ENCODE measurements around the gene ROBO3.

Gene ROBO3

GRCh38 chr11:124894606-124895430 lies 29.6 kb downstream of the ROBO3 start:
- Histone ChIP-seq H3K4me2 (ENCODE audit: low read length) (no peak overlapping the region), H3K9me2 (ENCODE audit: low read depth, low read length) (no peaks in the 10 kb centered on the region), H3K9ac (ENCODE audit: low read length) (no peak overlapping the region), H3K4me3 (ENCODE audit: low read depth, low read length, poor library complexity, severe bottlenecking) (no peak overlapping the region), H3K27ac (ENCODE audit: low read depth, low read length, poor library complexity, severe bottlenecking) (no peak overlapping the region), H4K20me1 (ENCODE audit: insufficient read depth, low read length) (no peaks in the 10 kb centered on the region), H2AFZ (ENCODE audit: low read length) (no peak overlapping the region), H3K9me3 (ENCODE audit: low read length) (no peaks in the 10 kb centered on the region), H3K4me1 (ENCODE audit: insufficient read depth, low read length, severe bottlenecking) (no peaks in the 10 kb centered on the region), H3K27me3 (ENCODE audit: insufficient read depth, low read length) (0 out of 2 replicates have a peak, but pooled peaks cover 2% of the 10 kb centered on the region), H3K36me3 (ENCODE audit: insufficient read depth, low read length) (no peaks in the 10 kb centered on the region), H3F3A (ENCODE audit: insufficient read depth, low read length) (no peaks in the 10 kb centered on the region), H3K79me2 (ENCODE audit: insufficient read depth, low read length) (no peaks in the 10 kb centered on the region)
- no peak for TF ChIP-seq EZH2 (IDR thresholded peaks at IDR 0.05; ENCODE audit: borderline replicate concordance, low read length)
- TF ChIP-seq CTCF (IDR thresholded peaks at IDR 0.05; ENCODE audit: low read length), result no peak

- no peaks in the 10 kb centered on the region for H3F3A ChIP-seq (ENCODE audit: insufficient read depth, low read length)
- H3K79me2 ChIP-seq (ENCODE audit: insufficient read depth, low read length), result no peaks in the 10 kb centered on the region
- H2AFZ ChIP-seq (ENCODE audit: low read length), result no peak overlapping the region
- H4K20me1 ChIP-seq (ENCODE audit: insufficient read depth, low read length), result no peaks in the 10 kb centered on the region
- no peaks in the 10 kb centered on the region for H3K9me2 ChIP-seq (ENCODE audit: low read depth, low read length)
- no peaks in the 10 kb centered on the region for H3K4me1 ChIP-seq (ENCODE audit: insufficient read depth, low read length, severe bottlenecking)
- H3K9me3 ChIP-seq (ENCODE audit: low read length), result no peaks in the 10 kb centered on the region
- H3K4me2 ChIP-seq (ENCODE audit: low read length), result no peak overlapping the region
- H3K27ac ChIP-seq (ENCODE audit: low read depth, low read length, poor library complexity, severe bottlenecking), result no peak overlapping the region
- no peaks in the 10 kb centered on the region for H3K36me3 ChIP-seq (ENCODE audit: insufficient read depth, low read length)
- TF ChIP-seq EZH2 (IDR thresholded peaks at IDR 0.05; ENCODE audit: borderline replicate concordance, low read length) (no peak), CTCF (IDR thresholded peaks at IDR 0.05; ENCODE audit: low read length) (no peak)
- H3K4me3 ChIP-seq (ENCODE audit: low read depth, low read length, poor library complexity, severe bottlenecking), result no peak overlapping the region
- 0 out of 2 replicates have a peak, but pooled peaks cover 2% of the 10 kb centered on the region for H3K27me3 ChIP-seq (ENCODE audit: insufficient read depth, low read length)
- H3K9ac ChIP-seq (ENCODE audit: low read length), result no peak overlapping the region
These were observed 30.3 kb downstream of the ROBO3 start for GRCh38 chr11:124895471-124895971.

- H3K4me3 ChIP-seq (ENCODE audit: low read depth, low read length, poor library complexity, severe bottlenecking), result no peak overlapping the region
- no peak overlapping the region for H2AFZ ChIP-seq (ENCODE audit: low read length)
- no peak overlapping the region for H3K9ac ChIP-seq (ENCODE audit: low read length)
- no peaks in the 10 kb centered on the region for H3K9me3 ChIP-seq (ENCODE audit: low read length)
- H3K36me3 ChIP-seq (ENCODE audit: insufficient read depth, low read length), result no peaks in the 10 kb centered on the region
- H3K4me1 ChIP-seq (ENCODE audit: insufficient read depth, low read length, severe bottlenecking), result no peaks in the 10 kb centered on the region
- H3K79me2 ChIP-seq (ENCODE audit: insufficient read depth, low read length), result no peaks in the 10 kb centered on the region
- H3K4me2 ChIP-seq (ENCODE audit: low read length), result no peak overlapping the region
- TF ChIP-seq CTCF (IDR thresholded peaks at IDR 0.05; ENCODE audit: low read length), result no peak
- no peak for TF ChIP-seq EZH2 (IDR thresholded peaks at IDR 0.05; ENCODE audit: borderline replicate concordance, low read length)
- H3K27ac ChIP-seq (ENCODE audit: low read depth, low read length, poor library complexity, severe bottlenecking), result no peak overlapping the region
- H4K20me1 ChIP-seq (ENCODE audit: insufficient read depth, low read length), result no peaks in the 10 kb centered on the region
- H3K9me2 ChIP-seq (ENCODE audit: low read depth, low read length), result no peaks in the 10 kb centered on the region
- 0 out of 2 replicates have a peak, but pooled peaks cover 2% of the 10 kb centered on the region for H3K27me3 ChIP-seq (ENCODE audit: insufficient read depth, low read length)
- no peaks in the 10 kb centered on the region for H3F3A ChIP-seq (ENCODE audit: insufficient read depth, low read length)
These were observed 31.0 kb downstream of the ROBO3 start for GRCh38 chr11:124896071-124896750.

Measured in OCI-LY1 (cell line).